HEK293 (cell line): ENCODE results near the gene MYL10.

ENCODE experiments used
- CTCF ChIA-PET: fragments of 350-600 bp; formaldehyde crosslinking; extraction: SDS; loops from one replicate; lab custom pipeline; 2021; ENCODE audit warnings: antibody characterized with exemption; lab: Yijun Ruan, JAX
- POLR2A ChIA-PET: fragments of 300-600 bp; formaldehyde crosslinking; extraction: SDS; loops from one replicate; lab custom pipeline; 2020; ENCODE audit warnings: antibody characterized with exemption, inconsistent platforms; lab: Yijun Ruan, JAX
- H3K27ac ChIP-seq: fragments of 200-500 bp; sonication (Bioruptor generic); 2 replicates; pipeline ENCODE4 v1.5.1; 2014; ENCODE audit warnings: low read depth, low read length, control low read depth, inconsistent platforms; ENCODE audit errors: extremely low read depth
- H3K36me3 ChIP-seq, 2 experiments: fragments of 200-500 bp in 1 of 2; sonication (Bioruptor generic) in 1 of 2; 1 replicate in 1 of 2; 2 replicates in 1 of 2; pipeline ENCODE4 v1.5.1; 2014 to 2017; ENCODE audit warnings: inconsistent platforms in 2 of 2, low read length in 2 of 2; ENCODE audit not compliant: control insufficient read depth in 2 of 2, insufficient read depth in 1 of 2
- H3K4me1 ChIP-seq: fragments of 200-500 bp; sonication (Bioruptor generic); 2 replicates; pipeline ENCODE4 v1.5.1; 2014; ENCODE audit warnings: mild to moderate bottlenecking, low read length, inconsistent platforms; ENCODE audit not compliant: control insufficient read depth, insufficient read depth
- H3K4me3 ChIP-seq: 2 replicates; pipeline ENCODE4 v1.5.1; 2011; ENCODE audit warnings: low read depth, mild to moderate bottlenecking, control low read depth, low read length, moderate library complexity
- H3K9me3 ChIP-seq: fragments of 200-500 bp; sonication (Bioruptor generic); 2 replicates; pipeline ENCODE4 v1.5.1; 2014; ENCODE audit warnings: low read depth, low read length, inconsistent platforms; ENCODE audit not compliant: control insufficient read depth, insufficient read depth
- EGR2 ChIP-seq: fragments of 450-650 bp; formaldehyde crosslinking; IDR thresholded peaks from 2 replicates; pipeline ENCODE4 v1.5.1; 2016; ENCODE audit warnings: low read depth, missing biosample characterization, missing genetic modification characterization
- GLIS1 ChIP-seq: fragments of 450-650 bp; formaldehyde crosslinking; IDR thresholded peaks from 2 replicates; pipeline ENCODE4 v1.5.1; 2016; ENCODE audit warnings: missing biosample characterization, missing genetic modification characterization
- HOXA7 ChIP-seq: sonication (generic); formaldehyde crosslinking; IDR thresholded peaks from 2 replicates; pipeline ENCODE4 v1.8.1; 2022; ENCODE audit warnings: missing genetic modification reagents, borderline replicate concordance
- KLF1 ChIP-seq: fragments of 450-650 bp; formaldehyde crosslinking; IDR thresholded peaks from 2 replicates; pipeline ENCODE4 v1.5.1; 2016; ENCODE audit warnings: missing biosample characterization, missing genetic modification characterization
- ZFHX2 ChIP-seq: fragments of 450-650 bp; formaldehyde crosslinking; conservative IDR thresholded peaks from 2 replicates; pipeline ENCODE4 v1.5.1; 2016; ENCODE audit warnings: missing biosample characterization, missing genetic modification characterization
- ZNF335 ChIP-seq: fragments of 450-650 bp; formaldehyde crosslinking; conservative IDR thresholded peaks from 2 replicates; pipeline ENCODE4 v1.5.1; 2016; ENCODE audit warnings: missing biosample characterization, missing genetic modification characterization
- ZNF404 ChIP-seq: fragments of 450-650 bp; formaldehyde crosslinking; IDR thresholded peaks from 2 replicates; pipeline ENCODE4 v1.5.1; 2017; ENCODE audit warnings: missing biosample characterization, missing genetic modification characterization
- ZNF561 ChIP-seq: fragments of 450-650 bp; IDR thresholded peaks from 2 replicates; pipeline ENCODE4 v1.5.1; 2018; ENCODE audit warnings: missing biosample characterization, missing genetic modification characterization, borderline replicate concordance
- ZNF621 ChIP-seq: fragments of 450-650 bp; formaldehyde crosslinking; IDR thresholded peaks from 2 replicates; pipeline ENCODE4 v1.5.1; 2017; ENCODE audit warnings: missing biosample characterization, missing genetic modification characterization
- ZNF626 ChIP-seq: fragments of 450-650 bp; sonication (Bioruptor Pico); formaldehyde crosslinking; IDR thresholded peaks from 2 replicates; pipeline ENCODE4 v1.5.1; 2018; ENCODE audit warnings: missing biosample characterization, missing genetic modification characterization, inconsistent platforms
- ZNF791 ChIP-seq: fragments of 450-650 bp; formaldehyde crosslinking; IDR thresholded peaks from 2 replicates; pipeline ENCODE4 v1.5.1; 2016; ENCODE audit warnings: missing biosample characterization, missing genetic modification characterization
- TF ChIP-seq, protein P1 (sequence below): fragments of 450-650 bp; formaldehyde crosslinking; IDR thresholded peaks from 2 replicates; pipeline ENCODE4 v1.5.1; 2016; ENCODE audit warnings: missing biosample characterization, missing genetic modification characterization
- TF ChIP-seq, protein P2 (sequence below): fragments of 450-650 bp; formaldehyde crosslinking; IDR thresholded peaks from 2 replicates; pipeline ENCODE4; 2016; ENCODE audit warnings: missing biosample characterization, missing genetic modification characterization
- TF ChIP-seq, protein P3 (sequence below): fragments of 450-650 bp; formaldehyde crosslinking; IDR thresholded peaks from 2 replicates; pipeline ENCODE4 v1.5.1; 2016; ENCODE audit warnings: missing biosample characterization, missing genetic modification characterization
- TF ChIP-seq, protein P4 (sequence below): fragments of 450-650 bp; IDR thresholded peaks from 2 replicates; pipeline ENCODE4 v1.5.1; 2018; ENCODE audit warnings: missing biosample characterization, missing genetic modification characterization
- TF ChIP-seq, protein P5 (sequence below): fragments of 450-650 bp; formaldehyde crosslinking; IDR thresholded peaks from 2 replicates; pipeline ENCODE4 v1.5.1; 2016; ENCODE audit warnings: missing biosample characterization, missing genetic modification characterization

The MYL10 gene

DNA sequence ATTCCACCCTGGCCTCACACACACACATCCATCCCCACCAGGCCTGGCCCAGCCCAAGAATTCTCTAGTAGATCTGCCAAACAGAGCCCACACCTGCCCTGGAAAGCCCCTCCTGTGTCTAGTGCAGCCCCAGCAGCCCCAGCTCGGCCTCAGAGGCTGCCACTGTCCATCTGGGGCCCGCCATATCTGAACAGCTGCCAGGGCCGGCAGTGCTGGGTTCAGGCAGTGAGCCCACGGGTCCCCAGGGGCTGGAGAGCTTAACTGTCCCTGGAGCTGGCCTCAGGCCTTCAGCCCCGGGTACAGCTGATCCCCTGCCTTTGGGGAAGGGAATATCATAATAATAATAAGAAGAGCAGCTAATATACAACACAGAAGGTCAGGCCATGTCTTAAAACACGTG lies 574 bp downstream of the MYL10 start (continued):
- TF ChIP-seq, protein P1, sequence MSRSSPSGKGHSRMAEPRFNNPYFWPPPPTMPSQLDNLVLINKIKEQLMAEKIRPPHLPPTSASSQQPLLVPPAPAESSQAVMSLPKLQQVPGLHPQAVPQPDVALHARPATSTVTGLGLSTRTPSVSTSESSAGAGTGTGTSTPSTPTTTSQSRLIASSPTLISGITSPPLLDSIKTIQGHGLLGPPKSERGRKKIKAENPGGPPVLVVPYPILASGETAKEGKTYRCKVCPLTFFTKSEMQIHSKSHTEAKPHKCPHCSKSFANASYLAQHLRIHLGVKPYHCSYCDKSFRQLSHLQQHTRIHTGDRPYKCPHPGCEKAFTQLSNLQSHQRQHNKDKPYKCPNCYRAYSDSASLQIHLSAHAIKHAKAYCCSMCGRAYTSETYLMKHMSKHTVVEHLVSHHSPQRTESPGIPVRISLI (tag by site-specific recombination) = no peak
- TF ChIP-seq, protein P2, sequence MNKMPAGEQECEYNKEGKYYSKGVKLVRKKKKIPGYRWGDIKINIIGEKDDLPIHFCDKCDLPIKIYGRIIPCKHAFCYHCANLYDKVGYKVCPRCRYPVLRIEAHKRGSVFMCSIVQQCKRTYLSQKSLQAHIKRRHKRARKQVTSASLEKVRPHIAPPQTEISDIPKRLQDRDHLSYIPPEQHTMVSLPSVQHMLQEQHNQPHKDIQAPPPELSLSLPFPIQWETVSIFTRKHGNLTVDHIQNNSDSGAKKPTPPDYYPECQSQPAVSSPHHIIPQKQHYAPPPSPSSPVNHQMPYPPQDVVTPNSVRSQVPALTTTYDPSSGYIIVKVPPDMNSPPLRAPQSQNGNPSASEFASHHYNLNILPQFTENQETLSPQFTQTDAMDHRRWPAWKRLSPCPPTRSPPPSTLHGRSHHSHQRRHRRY = no peak
- TF ChIP-seq, protein P3, sequence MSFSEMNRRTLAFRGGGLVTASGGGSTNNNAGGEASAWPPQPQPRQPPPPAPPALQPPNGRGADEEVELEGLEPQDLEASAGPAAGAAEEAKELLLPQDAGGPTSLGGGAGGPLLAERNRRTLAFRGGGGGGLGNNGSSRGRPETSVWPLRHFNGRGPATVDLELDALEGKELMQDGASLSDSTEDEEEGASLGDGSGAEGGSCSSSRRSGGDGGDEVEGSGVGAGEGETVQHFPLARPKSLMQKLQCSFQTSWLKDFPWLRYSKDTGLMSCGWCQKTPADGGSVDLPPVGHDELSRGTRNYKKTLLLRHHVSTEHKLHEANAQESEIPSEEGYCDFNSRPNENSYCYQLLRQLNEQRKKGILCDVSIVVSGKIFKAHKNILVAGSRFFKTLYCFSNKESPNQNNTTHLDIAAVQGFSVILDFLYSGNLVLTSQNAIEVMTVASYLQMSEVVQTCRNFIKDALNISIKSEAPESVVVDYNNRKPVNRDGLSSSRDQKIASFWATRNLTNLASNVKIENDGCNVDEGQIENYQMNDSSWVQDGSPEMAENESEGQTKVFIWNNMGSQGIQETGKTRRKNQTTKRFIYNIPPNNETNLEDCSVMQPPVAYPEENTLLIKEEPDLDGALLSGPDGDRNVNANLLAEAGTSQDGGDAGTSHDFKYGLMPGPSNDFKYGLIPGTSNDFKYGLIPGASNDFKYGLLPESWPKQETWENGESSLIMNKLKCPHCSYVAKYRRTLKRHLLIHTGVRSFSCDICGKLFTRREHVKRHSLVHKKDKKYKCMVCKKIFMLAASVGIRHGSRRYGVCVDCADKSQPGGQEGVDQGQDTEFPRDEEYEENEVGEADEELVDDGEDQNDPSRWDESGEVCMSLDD (tag by site-specific recombination) = no peak
- TF ChIP-seq, all 188 proteins: peak for 0

DNA sequence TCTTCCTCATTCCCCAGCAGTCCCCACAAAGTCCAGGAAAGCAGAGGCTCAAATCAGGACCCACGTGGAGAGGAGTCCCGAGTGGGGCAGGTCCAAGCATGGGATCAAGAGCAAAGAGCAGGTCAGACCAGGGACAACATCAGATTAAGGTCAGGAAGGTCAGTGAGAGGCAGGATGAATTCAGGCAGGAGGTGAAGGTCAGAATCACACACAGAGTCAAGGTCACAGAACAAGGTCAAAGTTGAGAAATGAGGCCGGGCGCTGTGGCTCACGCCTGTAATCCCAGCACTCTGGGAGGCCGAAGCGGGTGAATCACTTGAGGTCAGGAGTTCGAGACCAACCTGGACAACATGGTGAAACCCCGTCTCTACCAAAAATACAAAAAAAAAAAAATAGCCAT lies 2.3 kb downstream of the MYL10 start:
- CTCF ChIA-PET = no interaction called here
- H3K9me3 ChIP-seq = no peaks in the 10 kb centered on the region
- no peaks in the 10 kb centered on the region for H3K4me1 ChIP-seq
- no peak for TF ChIP-seq ZNF621 (tag by site-specific recombination)
- TF ChIP-seq, protein P4, sequence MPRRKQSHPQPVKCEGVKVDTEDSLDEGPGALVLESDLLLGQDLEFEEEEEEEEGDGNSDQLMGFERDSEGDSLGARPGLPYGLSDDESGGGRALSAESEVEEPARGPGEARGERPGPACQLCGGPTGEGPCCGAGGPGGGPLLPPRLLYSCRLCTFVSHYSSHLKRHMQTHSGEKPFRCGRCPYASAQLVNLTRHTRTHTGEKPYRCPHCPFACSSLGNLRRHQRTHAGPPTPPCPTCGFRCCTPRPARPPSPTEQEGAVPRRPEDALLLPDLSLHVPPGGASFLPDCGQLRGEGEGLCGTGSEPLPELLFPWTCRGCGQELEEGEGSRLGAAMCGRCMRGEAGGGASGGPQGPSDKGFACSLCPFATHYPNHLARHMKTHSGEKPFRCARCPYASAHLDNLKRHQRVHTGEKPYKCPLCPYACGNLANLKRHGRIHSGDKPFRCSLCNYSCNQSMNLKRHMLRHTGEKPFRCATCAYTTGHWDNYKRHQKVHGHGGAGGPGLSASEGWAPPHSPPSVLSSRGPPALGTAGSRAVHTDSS (tag by site-specific recombination) = peak; percentile 32
- POLR2A ChIA-PET = no interaction called here
- no peak overlapping the region for H3K27ac ChIP-seq
- H3K4me3 ChIP-seq = no peak overlapping the region
- no peaks in the 10 kb centered on the region for H3K36me3 ChIP-seq

DNA sequence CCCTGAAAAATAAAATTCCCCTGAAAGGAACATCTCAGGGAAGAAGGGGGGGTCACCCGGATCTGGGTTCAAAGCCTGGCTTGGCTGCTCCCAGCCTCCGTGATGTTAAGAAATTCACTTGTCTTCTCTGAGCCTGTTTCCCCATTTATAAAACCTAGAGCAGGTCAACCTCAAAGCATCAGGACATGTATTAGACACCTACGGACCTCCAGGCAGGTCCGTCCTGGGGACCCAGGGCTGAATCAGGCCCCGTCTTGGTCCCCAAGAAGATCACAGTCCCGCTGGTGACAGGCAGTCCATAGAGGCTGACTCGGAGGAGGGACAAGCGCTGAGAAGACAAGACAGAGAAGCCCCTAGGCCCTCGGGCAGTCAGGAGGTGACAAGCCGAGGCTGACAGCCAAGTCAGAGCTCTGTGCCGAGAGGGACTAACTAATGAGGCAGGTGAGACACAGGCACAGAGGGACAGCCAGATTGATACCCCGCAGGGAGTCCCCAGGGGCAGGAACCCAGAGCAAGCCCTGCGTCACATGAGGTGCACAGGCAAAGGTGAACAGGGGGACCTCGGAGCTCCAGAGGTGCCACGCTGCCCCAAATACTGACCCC lies 2.9 kb downstream of the MYL10 start:
- peak; percentile 95 for TF ChIP-seq ZNF335
- TF ChIP-seq KLF1 (tag by site-specific recombination) = no peak
- H3K36me3 ChIP-seq = no peaks in the 10 kb centered on the region
- no peak overlapping the region for H3K4me3 ChIP-seq
- no peaks in the 10 kb centered on the region for H3K4me1 ChIP-seq
- H3K9me3 ChIP-seq = no peaks in the 10 kb centered on the region
- no peak overlapping the region for H3K27ac ChIP-seq
- ChIA-PET POLR2A (no interaction called here), CTCF (interaction anchor here (0.6 kb wide), 1 partner anchor 38 kb away, joined by 3 read pairs; no protein-coding TSS in a partner anchor)

DNA sequence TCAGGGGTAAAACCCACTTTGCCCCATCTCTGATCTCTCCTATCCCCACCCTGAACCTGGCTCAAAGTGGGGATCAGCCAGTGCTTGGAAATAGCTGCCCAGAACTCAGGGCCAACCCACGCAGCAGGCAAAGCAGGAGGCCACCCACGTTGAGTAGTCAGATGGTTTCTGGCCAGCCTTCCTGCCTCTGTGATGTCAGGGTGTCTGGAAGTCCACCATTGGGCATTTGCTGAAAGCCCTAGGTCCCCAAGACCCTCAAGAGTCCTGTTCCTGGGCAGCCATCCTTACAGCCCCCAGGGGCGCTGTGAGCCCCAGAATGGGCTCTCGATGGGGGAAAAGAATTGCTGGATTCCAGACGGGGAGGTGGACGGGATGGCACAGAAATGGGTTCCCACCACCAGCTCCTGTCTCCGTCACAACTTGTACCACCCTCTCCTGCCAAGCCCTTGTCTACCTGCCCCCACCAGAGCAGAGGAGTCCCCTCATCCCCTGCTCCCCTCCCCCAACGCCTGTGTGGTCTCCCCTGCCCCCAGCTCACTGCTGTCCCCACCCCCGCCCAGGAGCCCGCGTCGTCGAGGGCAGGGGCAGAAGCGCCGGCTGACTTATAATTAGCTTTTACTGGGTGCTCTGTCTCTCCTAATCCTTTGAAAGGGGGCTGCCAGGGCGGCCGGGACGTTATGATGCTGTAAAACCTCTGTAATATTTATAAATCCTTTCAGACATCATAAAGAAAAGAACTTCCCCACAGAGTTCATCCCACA lies 3.9 kb downstream of the MYL10 start:
- ChIA-PET CTCF (interaction anchor here (0.6 kb wide), 1 partner anchor 82 kb away, joined by 3 read pairs; no protein-coding TSS in a partner anchor), POLR2A (no interaction called here)
- H3K27ac ChIP-seq = no peak overlapping the region
- H3K4me1 ChIP-seq = no peaks in the 10 kb centered on the region
- TF ChIP-seq EGR2 (tag by site-specific recombination) = peak; percentile 62
- no peak for TF ChIP-seq ZNF404 (tag by site-specific recombination)
- TF ChIP-seq HOXA7 (CRISPR knock-in tag) = no peak
- TF ChIP-seq, protein P5, sequence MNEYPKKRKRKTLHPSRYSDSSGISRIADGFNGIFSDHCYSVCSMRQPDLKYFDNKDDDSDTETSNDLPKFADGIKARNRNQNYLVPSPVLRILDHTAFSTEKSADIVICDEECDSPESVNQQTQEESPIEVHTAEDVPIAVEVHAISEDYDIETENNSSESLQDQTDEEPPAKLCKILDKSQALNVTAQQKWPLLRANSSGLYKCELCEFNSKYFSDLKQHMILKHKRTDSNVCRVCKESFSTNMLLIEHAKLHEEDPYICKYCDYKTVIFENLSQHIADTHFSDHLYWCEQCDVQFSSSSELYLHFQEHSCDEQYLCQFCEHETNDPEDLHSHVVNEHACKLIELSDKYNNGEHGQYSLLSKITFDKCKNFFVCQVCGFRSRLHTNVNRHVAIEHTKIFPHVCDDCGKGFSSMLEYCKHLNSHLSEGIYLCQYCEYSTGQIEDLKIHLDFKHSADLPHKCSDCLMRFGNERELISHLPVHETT (tag by site-specific recombination) = no peak
- TF ChIP-seq ZFHX2 (tag by site-specific recombination) = peak; percentile 85
- no peak for TF ChIP-seq ZNF626
- peak; percentile 62 for TF ChIP-seq ZNF335
- no peak for TF ChIP-seq ZNF791 (tag by site-specific recombination)
- TF ChIP-seq ZNF561 (tag by site-specific recombination) = no peak
- 0 out of 2 replicates have a peak, but pooled peaks have one; percentile 9 for TF ChIP-seq GLIS1 (tag by site-specific recombination)
- no peaks in the 10 kb centered on the region for H3K9me3 ChIP-seq
- no peak overlapping the region for H3K4me3 ChIP-seq
- H3K36me3 ChIP-seq = no peaks in the 10 kb centered on the region
